Measurements from ENCODE around the gene PRR18. TPM values are rescaled to one million over a fixed set of nuclear protein-coding genes. Genes with fewer than 3 reads are reported as not detected.

Gene PRR18
- total and polyA plus RNA-seq, 2 of the 8 experiments (the other 6 are each of a cell fraction or from before 2014, with no cell fraction given), result 0.08 to 0.19 TPM

GRCh38 chr6:166342349-166343149, 34.4 kb upstream of the PRR18 start, which contains the start of gene SFT2D1 (continued):
- TF ChIP-seq ATF2 (IDR thresholded peaks at IDR 0.05; ENCODE audit: low read length), result no peak
- peak; percentile 59; the same call in 1 of the 2 replicates for TF ChIP-seq TAF1 (IDR thresholded peaks at IDR 0.05; ENCODE audit: low read depth, low read length)
- peak; percentile 99 for TF ChIP-seq RBBP5 (IDR thresholded peaks at IDR 0.05; ENCODE audit: borderline replicate concordance, low read depth, low read length)
- TF ChIP-seq TEAD4 (IDR thresholded peaks at IDR 0.05; ENCODE audit: low read depth, low read length), result no peak
- no peak for TF ChIP-seq SIX5 (IDR thresholded peaks at IDR 0.05; ENCODE audit: low read depth, low read length)

Measured in H1 (cell line).